Neural crest cell (in vitro differentiated cells): Measurements from ENCODE around the gene VAMP7. TPM values are rescaled to one million over a fixed set of nuclear protein-coding genes. Genes with fewer than 3 reads are reported as not detected.

ENCODE experiments used
- DNase-seq: peaks from one replicate; pipeline ENCODE4 v3.0.0; 2021; ENCODE audit warnings: low read depth, mixed read lengths, low spot score
- H3K27ac Mint-ChIP-seq: one replicate; pipeline ENCODE4 v1.8.0; 2021; ENCODE audit warnings: mild to moderate bottlenecking, mixed read lengths; ENCODE audit not compliant: unreplicated experiment
- H3K27me3 Mint-ChIP-seq: 2 replicates; pipeline ENCODE4 v1.8.0; 2021; ENCODE audit warnings: low read depth, mild to moderate bottlenecking, mixed read lengths
- H3K36me3 Mint-ChIP-seq: 2 replicates; pipeline ENCODE4 v1.8.0; 2021; ENCODE audit warnings: low read depth, mild to moderate bottlenecking, mixed read lengths
- H3K4me1 Mint-ChIP-seq: 2 replicates; pipeline ENCODE4 v1.8.0; 2021; ENCODE audit warnings: mixed read lengths
- H3K4me3 Mint-ChIP-seq: one replicate; pipeline ENCODE4 v1.8.0; 2021; ENCODE audit warnings: mild to moderate bottlenecking, mixed read lengths
- H3K9me3 Mint-ChIP-seq: 2 replicates; pipeline ENCODE4 v1.8.0; 2021; ENCODE audit warnings: mixed read lengths
- CTCF ChIP-seq: fragments of 200-600 bp; sonication (generic); conservative IDR thresholded peaks from 2 replicates; pipeline ENCODE4 v1.5.0; 2021; ENCODE audit warnings: antibody characterized with exemption, mild to moderate bottlenecking
- total RNA-seq: library from RNA; stranded (reverse); gene quantifications from 2 replicates; pipeline ENCODE4 v1.2.1, GENCODE V29; 2021

The VAMP7 gene
- total RNA-seq, 1 donor from 2014 or later = 19.0 TPM

- Mint-ChIP-seq H3K27ac (no peak overlapping the region), H3K4me1 (no peaks in the 10 kb centered on the region), H3K4me3 (no peak overlapping the region), H3K36me3 (peaks cover 3% of the 10 kb centered on the region), H3K27me3 (peaks cover 9% of the 10 kb centered on the region), H3K9me3 (peaks cover 6% of the 10 kb centered on the region)
- no peak for DNase-seq
- TF ChIP-seq CTCF = no peak
These were observed 75.5 kb downstream of the VAMP7 start for GRCh38 chrX:155956649-155957048.

- peaks cover 3% of the 10 kb centered on the region for H3K36me3 Mint-ChIP-seq
- H3K27ac Mint-ChIP-seq = no peak overlapping the region
- H3K9me3 Mint-ChIP-seq = peaks cover 9% of the 10 kb centered on the region
- H3K4me3 Mint-ChIP-seq = no peak overlapping the region
- H3K4me1 Mint-ChIP-seq = no peaks in the 10 kb centered on the region
- H3K27me3 Mint-ChIP-seq = peaks cover 12% of the 10 kb centered on the region
- DNase-seq = no peak
- TF ChIP-seq CTCF = no peak
These were observed 76.7 kb downstream of the VAMP7 start for GRCh38 chrX:155957843-155958242.

GRCh38 chrX:155959018-155959587, 78.0 kb downstream of the VAMP7 start:
- peaks cover 7% of the 10 kb centered on the region for H3K36me3 Mint-ChIP-seq
- H3K4me1 Mint-ChIP-seq = no peaks in the 10 kb centered on the region
- H3K27me3 Mint-ChIP-seq = peaks cover 12% of the 10 kb centered on the region
- H3K27ac Mint-ChIP-seq = no peak overlapping the region
- no peak overlapping the region for H3K4me3 Mint-ChIP-seq
- H3K9me3 Mint-ChIP-seq = peaks cover 12% of the 10 kb centered on the region
- no peak for TF ChIP-seq CTCF
- no peak for DNase-seq

- H3K9me3 Mint-ChIP-seq = peaks cover 7% of the 10 kb centered on the region
- no peak overlapping the region for H3K27ac Mint-ChIP-seq
- H3K27me3 Mint-ChIP-seq = peaks cover 13% of the 10 kb centered on the region
- DNase-seq = no peak
- peaks cover 5% of the 10 kb centered on the region for H3K36me3 Mint-ChIP-seq
- no peaks in the 10 kb centered on the region for H3K4me1 Mint-ChIP-seq
- no peak overlapping the region for H3K4me3 Mint-ChIP-seq
- no peak for TF ChIP-seq CTCF
These were observed 81.8 kb downstream of the VAMP7 start for GRCh38 chrX:155962906-155963305.

- H3K27ac Mint-ChIP-seq = no peak overlapping the region
- peaks cover 5% of the 10 kb centered on the region for H3K27me3 Mint-ChIP-seq
- no peaks in the 10 kb centered on the region for H3K4me1 Mint-ChIP-seq
- DNase-seq = peak; percentile 6
- H3K36me3 Mint-ChIP-seq = peaks cover 8% of the 10 kb centered on the region
- peaks cover 8% of the 10 kb centered on the region for H3K9me3 Mint-ChIP-seq
- no peak overlapping the region for H3K4me3 Mint-ChIP-seq
- TF ChIP-seq CTCF = peak; percentile 56
These were observed 85.7 kb downstream of the VAMP7 start for GRCh38 chrX:155966876-155967275.
